ENCODE measurements around the gene ZNF664. TPM values are rescaled to one million over a fixed set of nuclear protein-coding genes. Genes with fewer than 3 reads are reported as not detected.

ZNF664 gene
- total RNA-seq, 4 donors from 2014 or later, result 53.7 to 78.0 (median 73.3) TPM

GRCh38 chr12:124004233-124004875 is 31.3 kb downstream of the ZNF664 start:
- Histone ChIP-seq H3K4me1 (peaks cover 0 to 48% (median 0%) of the 10 kb centered on the region in 4 donors), H3K27ac (peak overlapping the region in 2 of 4 donors; percentile 50 to 69), H3K36me3 (peaks cover 0 to 16% (median 0%) of the 10 kb centered on the region in 3 donors), H3K4me3 (no peak overlapping the region), H3K9me3 (no peaks in the 10 kb centered on the region), H3K27me3 (no peaks in the 10 kb centered on the region)
- WGBS, 2 donors, result 89 to 93% methylated on average over 9 of the region's 9 CpGs
- TF ChIP-seq EP300 (IDR thresholded peaks at IDR 0.05) (no peak), POLR2A (IDR thresholded peaks at IDR 0.05) (no peak)
- DNase-seq (ENCODE audit: low spot score in 2 of 2), result no peak

GRCh38 chr12:124006085-124006845 is 33.2 kb downstream of the ZNF664 start:
- WGBS, 2 donors, result 72 to 74% methylated on average over 11 of the region's 11 CpGs
- H3K4me1 ChIP-seq, result peaks cover 0 to 48% (median 0%) of the 10 kb centered on the region in 4 donors
- H3K27me3 ChIP-seq, result no peaks in the 10 kb centered on the region
- peaks cover 0 to 22% (median 0%) of the 10 kb centered on the region in 3 donors for H3K36me3 ChIP-seq
- H3K27ac ChIP-seq, result no peak overlapping the region
- H3K9me3 ChIP-seq, result no peaks in the 10 kb centered on the region
- no peak for DNase-seq (ENCODE audit: low spot score in 2 of 2)
- H3K4me3 ChIP-seq, result no peak overlapping the region
- TF ChIP-seq, protein P1, sequence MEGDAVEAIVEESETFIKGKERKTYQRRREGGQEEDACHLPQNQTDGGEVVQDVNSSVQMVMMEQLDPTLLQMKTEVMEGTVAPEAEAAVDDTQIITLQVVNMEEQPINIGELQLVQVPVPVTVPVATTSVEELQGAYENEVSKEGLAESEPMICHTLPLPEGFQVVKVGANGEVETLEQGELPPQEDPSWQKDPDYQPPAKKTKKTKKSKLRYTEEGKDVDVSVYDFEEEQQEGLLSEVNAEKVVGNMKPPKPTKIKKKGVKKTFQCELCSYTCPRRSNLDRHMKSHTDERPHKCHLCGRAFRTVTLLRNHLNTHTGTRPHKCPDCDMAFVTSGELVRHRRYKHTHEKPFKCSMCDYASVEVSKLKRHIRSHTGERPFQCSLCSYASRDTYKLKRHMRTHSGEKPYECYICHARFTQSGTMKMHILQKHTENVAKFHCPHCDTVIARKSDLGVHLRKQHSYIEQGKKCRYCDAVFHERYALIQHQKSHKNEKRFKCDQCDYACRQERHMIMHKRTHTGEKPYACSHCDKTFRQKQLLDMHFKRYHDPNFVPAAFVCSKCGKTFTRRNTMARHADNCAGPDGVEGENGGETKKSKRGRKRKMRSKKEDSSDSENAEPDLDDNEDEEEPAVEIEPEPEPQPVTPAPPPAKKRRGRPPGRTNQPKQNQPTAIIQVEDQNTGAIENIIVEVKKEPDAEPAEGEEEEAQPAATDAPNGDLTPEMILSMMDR (IDR thresholded peaks at IDR 0.05), result no peak
- TF ChIP-seq POLR2A (IDR thresholded peaks at IDR 0.05), result no peak
- no peak for TF ChIP-seq EP300 (IDR thresholded peaks at IDR 0.05)

DNA sequence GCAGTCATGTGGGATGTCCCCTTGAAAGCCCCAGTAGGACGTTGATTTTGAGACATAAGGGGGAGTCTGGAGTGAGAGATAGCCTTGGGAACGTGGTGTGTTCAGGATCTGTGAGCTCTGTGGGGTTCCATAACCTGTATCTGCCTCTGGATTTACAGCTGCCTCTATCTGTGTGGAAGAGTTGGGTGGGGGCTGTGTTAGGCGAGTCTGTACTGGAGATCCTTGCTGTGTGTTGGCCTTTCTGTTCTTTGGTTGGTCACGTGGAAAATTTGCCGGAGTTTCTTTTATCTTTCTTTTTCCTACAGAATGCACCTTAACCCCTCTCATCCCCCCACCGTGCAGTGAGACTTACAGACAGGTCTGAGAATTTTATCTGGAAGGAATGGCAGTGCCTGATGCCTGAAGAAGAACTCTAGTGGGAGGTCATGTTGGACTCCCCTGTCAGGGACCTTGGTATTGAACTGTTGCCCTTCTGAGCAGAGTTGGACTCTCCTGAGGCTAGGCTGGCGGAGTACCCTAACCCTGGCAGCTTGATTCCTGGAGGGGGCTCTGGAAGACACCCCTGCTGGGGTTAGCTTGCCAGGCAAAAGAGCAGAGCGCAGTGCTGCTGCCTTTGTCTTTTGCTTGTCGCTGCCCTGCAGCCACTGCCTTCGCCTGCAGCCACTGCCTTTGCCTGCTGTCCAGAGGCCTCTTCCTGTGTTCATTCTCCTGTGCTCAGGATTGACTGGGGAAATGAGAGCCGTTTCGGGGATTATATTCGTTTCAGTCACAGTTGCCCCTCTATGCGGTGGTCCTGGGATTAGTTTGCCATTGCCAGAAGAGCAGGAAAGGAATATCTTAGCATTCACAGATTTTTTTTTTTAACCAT is 34.1 kb downstream of the ZNF664 start:
- Histone ChIP-seq H3K9me3 (no peaks in the 10 kb centered on the region), H3K27ac (no peak overlapping the region), H3K27me3 (no peaks in the 10 kb centered on the region), H3K36me3 (peaks cover 0 to 26% (median under 1%) of the 10 kb centered on the region in 3 donors), H3K4me1 (peaks cover 0 to 46% (median 0%) of the 10 kb centered on the region in 4 donors), H3K4me3 (no peak overlapping the region)
- no peak for TF ChIP-seq POLR2A (IDR thresholded peaks at IDR 0.05)
- TF ChIP-seq, protein P1 (IDR thresholded peaks at IDR 0.05), result no peak
- TF ChIP-seq EP300 (IDR thresholded peaks at IDR 0.05), result no peak
- 66 to 71% methylated on average over 14 of the region's 14 CpGs for WGBS, 2 donors
- no peak for DNase-seq (ENCODE audit: low spot score in 2 of 2)

GRCh38 chr12:124007826-124008570 is 35.0 kb downstream of the ZNF664 start:
- TF ChIP-seq, protein P1 (IDR thresholded peaks at IDR 0.05), result no peak
- no peak for TF ChIP-seq POLR2A (IDR thresholded peaks at IDR 0.05)
- no peak for TF ChIP-seq EP300 (IDR thresholded peaks at IDR 0.05)
- Histone ChIP-seq H3K36me3 (peaks cover 0 to 35% (median 6%) of the 10 kb centered on the region in 3 donors), H3K4me1 (peaks cover 0 to 37% (median 0%) of the 10 kb centered on the region in 4 donors), H3K4me3 (no peak overlapping the region), H3K9me3 (no peaks in the 10 kb centered on the region), H3K27ac (no peak overlapping the region), H3K27me3 (no peaks in the 10 kb centered on the region)
- 69 to 70% methylated on average over 9 of the region's 9 CpGs for WGBS, 2 donors
- DNase-seq (ENCODE audit: low spot score in 2 of 2), result no peak

DNA sequence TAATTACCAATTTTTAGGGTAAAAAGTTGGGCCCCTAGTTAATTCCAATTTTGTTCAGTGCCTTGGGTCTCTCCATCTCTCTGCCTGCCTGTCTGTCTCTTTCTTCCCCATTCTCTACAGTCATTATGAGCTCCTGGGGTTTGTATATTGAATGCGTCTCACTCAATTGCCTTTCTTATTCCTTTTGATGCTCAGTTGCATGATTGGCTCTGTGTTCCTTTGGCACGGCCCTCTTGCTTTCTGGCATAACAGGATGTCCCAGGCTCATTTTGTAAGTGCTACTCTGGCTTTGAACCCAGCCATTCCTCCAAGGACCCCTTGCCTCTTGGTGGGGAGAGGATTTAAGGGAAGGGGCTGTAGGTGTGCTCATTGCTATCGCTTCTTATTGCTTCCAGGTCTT is 35.6 kb downstream of the ZNF664 start:
- Histone ChIP-seq H3K4me1 (peaks cover 0 to 36% (median 0%) of the 10 kb centered on the region in 4 donors), H3K27me3 (no peaks in the 10 kb centered on the region), H3K27ac (no peak overlapping the region), H3K36me3 (peaks cover 0 to 41% (median 6%) of the 10 kb centered on the region in 3 donors), H3K4me3 (no peak overlapping the region), H3K9me3 (no peaks in the 10 kb centered on the region)
- TF ChIP-seq, protein P1 (IDR thresholded peaks at IDR 0.05), result no peak
- TF ChIP-seq EP300 (IDR thresholded peaks at IDR 0.05) (no peak), POLR2A (IDR thresholded peaks at IDR 0.05) (no peak)
- peak in 1 of 2 donors; percentile 56 for DNase-seq (ENCODE audit: low spot score in 2 of 2)
- 68 to 69% methylated on average over 3 of the region's 3 CpGs for whole genome bisulfite sequencing, 2 donors

Data from tibial nerve (tissue), 4 donors.